ENCODE data around the gene PUM1.

- TF ChIP-seq, protein P1, sequence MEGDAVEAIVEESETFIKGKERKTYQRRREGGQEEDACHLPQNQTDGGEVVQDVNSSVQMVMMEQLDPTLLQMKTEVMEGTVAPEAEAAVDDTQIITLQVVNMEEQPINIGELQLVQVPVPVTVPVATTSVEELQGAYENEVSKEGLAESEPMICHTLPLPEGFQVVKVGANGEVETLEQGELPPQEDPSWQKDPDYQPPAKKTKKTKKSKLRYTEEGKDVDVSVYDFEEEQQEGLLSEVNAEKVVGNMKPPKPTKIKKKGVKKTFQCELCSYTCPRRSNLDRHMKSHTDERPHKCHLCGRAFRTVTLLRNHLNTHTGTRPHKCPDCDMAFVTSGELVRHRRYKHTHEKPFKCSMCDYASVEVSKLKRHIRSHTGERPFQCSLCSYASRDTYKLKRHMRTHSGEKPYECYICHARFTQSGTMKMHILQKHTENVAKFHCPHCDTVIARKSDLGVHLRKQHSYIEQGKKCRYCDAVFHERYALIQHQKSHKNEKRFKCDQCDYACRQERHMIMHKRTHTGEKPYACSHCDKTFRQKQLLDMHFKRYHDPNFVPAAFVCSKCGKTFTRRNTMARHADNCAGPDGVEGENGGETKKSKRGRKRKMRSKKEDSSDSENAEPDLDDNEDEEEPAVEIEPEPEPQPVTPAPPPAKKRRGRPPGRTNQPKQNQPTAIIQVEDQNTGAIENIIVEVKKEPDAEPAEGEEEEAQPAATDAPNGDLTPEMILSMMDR (IDR thresholded peaks at IDR 0.05), result no peak
- TF ChIP-seq POLR2A (IDR thresholded peaks at IDR 0.05), result no peak
Measured at GRCh38 chr1:31084782-31085569, 19.5 kb upstream of the PUM1 start.
